ENCODE measurements around the gene METTL5.

DNA sequence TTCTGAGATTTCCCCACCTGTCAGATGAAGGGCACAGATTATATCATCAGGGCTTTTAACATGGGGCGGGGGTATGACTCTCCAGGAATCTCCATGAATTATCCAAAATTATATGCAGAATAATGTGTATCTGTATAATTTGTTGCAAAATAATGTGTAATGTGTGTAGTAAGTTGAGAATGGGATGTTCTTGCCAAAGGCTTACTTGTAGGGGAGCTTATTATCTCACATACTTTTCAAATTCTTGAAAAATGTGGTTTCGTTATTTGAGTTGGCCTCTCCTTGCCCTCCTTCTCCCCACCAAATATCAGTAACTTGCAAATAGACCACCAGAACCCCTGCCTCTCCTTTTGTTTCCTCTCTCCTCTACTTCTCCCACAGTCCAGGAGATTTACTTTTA is 38.1 kb upstream of the METTL5 start:
- TF ChIP-seq, protein P1, sequence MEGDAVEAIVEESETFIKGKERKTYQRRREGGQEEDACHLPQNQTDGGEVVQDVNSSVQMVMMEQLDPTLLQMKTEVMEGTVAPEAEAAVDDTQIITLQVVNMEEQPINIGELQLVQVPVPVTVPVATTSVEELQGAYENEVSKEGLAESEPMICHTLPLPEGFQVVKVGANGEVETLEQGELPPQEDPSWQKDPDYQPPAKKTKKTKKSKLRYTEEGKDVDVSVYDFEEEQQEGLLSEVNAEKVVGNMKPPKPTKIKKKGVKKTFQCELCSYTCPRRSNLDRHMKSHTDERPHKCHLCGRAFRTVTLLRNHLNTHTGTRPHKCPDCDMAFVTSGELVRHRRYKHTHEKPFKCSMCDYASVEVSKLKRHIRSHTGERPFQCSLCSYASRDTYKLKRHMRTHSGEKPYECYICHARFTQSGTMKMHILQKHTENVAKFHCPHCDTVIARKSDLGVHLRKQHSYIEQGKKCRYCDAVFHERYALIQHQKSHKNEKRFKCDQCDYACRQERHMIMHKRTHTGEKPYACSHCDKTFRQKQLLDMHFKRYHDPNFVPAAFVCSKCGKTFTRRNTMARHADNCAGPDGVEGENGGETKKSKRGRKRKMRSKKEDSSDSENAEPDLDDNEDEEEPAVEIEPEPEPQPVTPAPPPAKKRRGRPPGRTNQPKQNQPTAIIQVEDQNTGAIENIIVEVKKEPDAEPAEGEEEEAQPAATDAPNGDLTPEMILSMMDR (IDR thresholded peaks at IDR 0.05): no peak
- TF ChIP-seq POLR2A (IDR thresholded peaks at IDR 0.05): no peak
